Activated naive CD8-positive, alpha-beta T cell treated with anti-CD3 and anti-CD28 coated beads for 36 hours (primary cell): ENCODE data around the gene GIGYF1. TPM values are rescaled to one million over a fixed set of nuclear protein-coding genes. Genes with fewer than 3 reads are reported as not detected.

Experiments
- DNase-seq: peaks from one replicate; pipeline ENCODE4 v3.0.0; 2021
- H3K27ac Mint-ChIP-seq: one replicate; pipeline ENCODE4 v1.8.0; 2022; ENCODE audit warnings: mild to moderate bottlenecking, moderate library complexity, mixed read lengths
- H3K27me3 Mint-ChIP-seq: one replicate; pipeline ENCODE4 v1.8.0; 2022; ENCODE audit warnings: mild to moderate bottlenecking, mixed read lengths
- H3K36me3 Mint-ChIP-seq: one replicate; pipeline ENCODE4 v1.8.0; 2021; ENCODE audit warnings: mild to moderate bottlenecking, mixed read lengths
- H3K4me1 Mint-ChIP-seq: one replicate; pipeline ENCODE4 v1.8.0; 2021; ENCODE audit warnings: mixed read lengths
- H3K4me3 Mint-ChIP-seq: one replicate; pipeline ENCODE4 v1.8.0; 2022; ENCODE audit warnings: mild to moderate bottlenecking, moderate library complexity, mixed read lengths
- H3K9me3 Mint-ChIP-seq: one replicate; pipeline ENCODE4 v1.8.0; 2022; ENCODE audit warnings: mixed read lengths
- total RNA-seq, 2 experiments: library from RNA; stranded (reverse); gene quantifications; one replicate each; pipeline ENCODE4 v1.2.3, GENCODE V29; 2021

The GIGYF1 gene
- total RNA-seq, 2 experiments from 2014 or later: 41.9 to 45.2 TPM

DNA sequence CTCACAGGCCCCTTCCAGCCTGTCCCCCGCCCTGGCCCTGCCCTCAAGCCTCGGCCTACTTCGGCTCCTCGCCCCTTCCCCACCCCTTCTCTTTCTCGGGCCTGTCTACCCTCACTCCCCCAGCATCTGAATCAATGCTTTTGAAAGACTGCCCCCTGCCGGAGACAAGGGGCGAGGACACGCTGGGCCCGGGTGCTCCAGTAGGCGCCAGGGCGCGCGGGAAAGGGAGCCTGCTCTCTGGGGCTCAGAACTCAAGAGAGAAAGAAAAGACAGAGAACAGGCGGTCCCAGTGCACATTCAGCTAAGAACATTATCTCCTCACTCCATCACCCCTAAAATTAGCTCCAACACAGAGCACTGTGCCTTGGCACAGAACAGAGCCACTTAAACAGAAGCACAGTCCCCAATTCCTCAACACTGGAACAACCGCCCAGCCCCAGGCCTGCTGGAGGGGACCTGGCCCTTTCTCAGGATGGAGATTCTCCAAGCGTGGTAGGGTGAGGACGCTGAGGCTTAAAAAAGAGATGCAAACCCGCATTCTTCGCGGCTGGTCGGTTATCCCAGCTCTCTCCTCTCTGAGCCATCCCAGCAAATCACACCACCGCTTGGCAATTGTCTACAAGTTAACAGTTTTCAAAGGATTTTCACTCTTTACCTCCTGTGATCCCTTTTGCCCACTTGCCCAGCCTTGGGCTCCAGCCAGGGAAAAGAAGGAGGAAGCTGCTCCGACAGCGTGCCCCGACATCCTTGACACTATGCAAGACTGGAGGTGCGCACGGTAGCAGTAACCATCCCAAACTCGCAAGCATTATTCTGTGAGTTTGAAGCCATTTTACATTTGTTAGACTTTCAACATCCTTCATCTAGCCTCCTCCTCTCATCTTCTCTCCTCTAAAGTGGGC lies 2.1 kb downstream of the GIGYF1 start:
- DNase-seq: peak; percentile 81
- Mint-ChIP-seq H3K27me3 (no peaks in the 10 kb centered on the region), H3K4me3 (peak overlapping the region; percentile 96), H3K9me3 (no peaks in the 10 kb centered on the region), H3K27ac (peak overlapping the region; percentile 88), H3K4me1 (peaks cover 37% of the 10 kb centered on the region), H3K36me3 (peaks cover 12% of the 10 kb centered on the region)

DNA sequence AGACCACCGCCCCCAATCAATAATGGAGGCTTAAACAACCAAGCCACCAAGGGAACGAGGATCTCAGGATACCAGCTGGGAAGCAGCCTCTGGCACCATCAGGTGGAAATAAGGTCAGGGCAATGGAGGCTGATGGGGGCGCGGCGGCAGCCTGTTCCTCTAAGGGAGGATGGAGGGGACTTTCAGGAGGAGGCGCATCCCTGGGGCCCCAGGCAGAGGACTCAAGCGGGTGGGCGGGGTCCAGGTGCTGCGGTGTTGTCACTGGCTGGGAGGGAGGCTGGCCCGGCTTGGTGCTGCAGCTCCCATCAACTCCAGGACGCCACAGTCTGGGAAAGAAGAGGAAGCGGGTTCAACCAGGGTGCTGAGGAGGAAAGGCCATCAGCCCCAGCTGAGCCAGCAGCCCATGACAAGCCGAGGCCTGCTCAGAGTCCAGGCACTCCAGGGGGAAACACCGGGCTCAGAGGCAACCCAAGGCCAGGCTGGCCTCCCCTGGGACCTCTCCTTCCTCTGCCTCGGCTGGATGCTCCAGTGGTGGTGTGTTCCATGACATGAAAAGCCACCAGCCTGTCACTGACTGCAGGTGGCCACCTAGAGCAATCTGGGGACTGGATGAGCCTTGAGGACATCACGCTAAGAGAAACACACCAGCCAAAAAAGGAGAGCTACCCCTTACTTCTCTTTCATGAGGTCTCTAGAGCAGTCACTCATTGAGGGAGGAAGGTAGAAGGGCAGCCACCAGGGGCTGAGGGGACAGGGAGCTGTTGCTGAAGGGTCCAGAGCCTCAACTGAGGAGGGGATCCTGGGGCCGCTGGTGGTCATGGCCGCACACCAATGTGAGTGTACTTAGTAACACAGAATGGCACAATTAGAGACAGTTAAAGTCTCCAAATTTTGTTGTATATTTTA lies 4.6 kb downstream of the GIGYF1 start:
- H3K27ac Mint-ChIP-seq: peak overlapping the region; percentile 29

DNA sequence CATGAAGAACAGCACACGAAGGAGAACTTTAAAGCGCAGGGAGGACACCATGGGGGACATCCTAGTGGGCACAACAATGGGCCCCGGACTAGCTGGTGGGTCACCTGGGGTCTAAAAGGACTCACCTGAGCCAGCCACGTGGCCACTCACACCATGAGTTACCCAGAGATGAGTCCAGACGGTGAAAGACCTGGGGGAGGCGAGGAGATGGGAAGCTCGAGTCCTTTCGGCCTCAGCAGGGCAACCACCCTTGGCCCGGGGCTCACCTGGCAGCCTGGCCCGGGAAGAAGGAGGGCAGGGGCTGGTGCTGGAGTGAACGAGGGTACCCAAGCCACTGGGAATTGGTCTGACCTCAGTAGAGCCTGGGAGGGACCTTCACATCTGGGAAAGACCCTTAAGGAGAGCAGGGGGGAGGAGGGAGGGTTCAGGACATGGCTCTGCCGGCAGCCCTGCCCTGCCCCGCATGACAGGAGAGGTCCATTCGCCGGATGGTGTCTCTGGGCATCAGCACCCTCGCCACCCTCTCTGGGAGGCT lies 5.7 kb downstream of the GIGYF1 start:
- no peak for DNase-seq
- peak overlapping the region; percentile 54 for H3K27ac Mint-ChIP-seq
- H3K4me1 Mint-ChIP-seq: peaks cover 25% of the 10 kb centered on the region
- no peaks in the 10 kb centered on the region for H3K27me3 Mint-ChIP-seq
- H3K36me3 Mint-ChIP-seq: peaks cover 12% of the 10 kb centered on the region
- no peak overlapping the region for H3K4me3 Mint-ChIP-seq
- no peaks in the 10 kb centered on the region for H3K9me3 Mint-ChIP-seq

More for the DNA sequence above, 4.6 kb downstream of the GIGYF1 start:
- Mint-ChIP-seq H3K4me3 (no peak overlapping the region), H3K27me3 (no peaks in the 10 kb centered on the region), H3K9me3 (no peaks in the 10 kb centered on the region), H3K36me3 (peaks cover 12% of the 10 kb centered on the region), H3K4me1 (peaks cover 25% of the 10 kb centered on the region)
- no peak for DNase-seq

DNA sequence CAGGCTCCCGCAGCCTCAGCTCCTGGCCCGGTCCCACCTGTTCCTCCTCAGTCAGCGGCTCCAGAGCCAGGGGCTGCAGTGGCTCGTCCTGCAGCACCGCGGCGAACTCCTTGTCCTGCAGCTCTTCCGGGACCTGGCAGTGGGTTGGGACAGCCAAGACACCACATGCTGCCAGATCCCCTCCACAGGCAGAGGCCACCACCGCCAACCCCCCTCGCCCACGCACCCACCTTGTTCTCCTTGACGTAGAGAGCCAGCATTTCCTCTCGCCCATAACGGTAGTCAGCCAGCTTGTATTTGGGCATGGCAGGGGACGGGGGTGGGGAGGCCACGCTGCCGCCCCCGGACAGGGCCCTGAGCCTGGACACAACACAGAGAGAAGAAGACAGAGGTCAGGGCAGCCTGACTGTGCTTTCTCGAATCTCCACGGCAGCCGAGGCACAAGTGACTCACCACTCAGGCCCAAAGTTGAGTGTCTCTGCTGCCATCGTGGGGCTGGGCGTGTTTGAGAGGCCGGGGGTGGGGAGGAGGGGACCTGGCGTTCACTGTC lies 6.2 kb downstream of the GIGYF1 start:
- no peaks in the 10 kb centered on the region for H3K9me3 Mint-ChIP-seq
- no peak for DNase-seq
- peaks cover 7% of the 10 kb centered on the region for H3K36me3 Mint-ChIP-seq
- peaks cover 22% of the 10 kb centered on the region for H3K4me1 Mint-ChIP-seq
- peak overlapping the region; percentile 54 for H3K27ac Mint-ChIP-seq
- H3K4me3 Mint-ChIP-seq: no peak overlapping the region
- no peaks in the 10 kb centered on the region for H3K27me3 Mint-ChIP-seq

DNA sequence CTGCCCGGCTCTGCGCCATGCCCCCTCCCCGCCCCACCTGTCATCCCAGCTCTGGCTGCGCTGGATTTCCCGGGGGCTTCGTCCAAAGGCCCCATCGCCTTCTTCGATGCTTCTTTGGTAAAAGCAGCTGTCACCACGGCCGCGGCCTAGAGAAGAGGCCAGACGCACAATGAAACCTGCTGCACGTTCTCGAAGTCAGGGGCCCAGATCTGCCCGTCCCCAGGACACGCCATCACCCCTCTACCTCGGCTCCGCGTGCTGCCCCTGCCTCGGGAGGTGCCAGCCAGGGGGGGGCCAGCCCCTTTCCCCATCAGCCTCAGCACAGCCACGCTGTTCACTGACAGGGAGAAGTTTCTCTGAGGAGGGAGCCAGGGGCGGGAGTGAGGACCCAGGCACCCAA lies 6.8 kb downstream of the GIGYF1 start:
- Mint-ChIP-seq H3K4me1 (peaks cover 18% of the 10 kb centered on the region), H3K27me3 (no peaks in the 10 kb centered on the region), H3K9me3 (no peaks in the 10 kb centered on the region), H3K27ac (no peak overlapping the region), H3K4me3 (no peak overlapping the region), H3K36me3 (peaks cover 2% of the 10 kb centered on the region)
- DNase-seq: no peak

DNA sequence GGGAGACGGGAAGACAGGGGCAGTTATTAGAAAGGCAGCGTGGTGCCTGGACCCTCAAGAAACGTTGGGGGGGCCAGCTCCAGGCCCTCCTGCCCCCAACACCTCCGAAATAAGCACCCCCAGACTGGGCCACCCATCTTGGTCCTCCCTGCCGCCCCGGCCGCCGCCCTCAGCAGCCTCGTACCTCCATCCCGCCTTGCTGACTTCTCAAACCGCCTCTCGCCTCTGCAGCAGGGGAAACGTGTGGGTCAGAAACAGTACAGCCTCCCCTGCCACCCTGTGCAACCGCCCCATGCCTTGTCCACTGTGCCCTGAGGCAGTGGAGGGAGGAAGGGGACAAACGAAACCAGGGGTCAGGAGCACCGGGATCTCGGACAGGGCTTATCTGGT lies 7.2 kb downstream of the GIGYF1 start:
- no peak for DNase-seq
- H3K27ac Mint-ChIP-seq: no peak overlapping the region
- peaks cover 2% of the 10 kb centered on the region for H3K36me3 Mint-ChIP-seq
- H3K4me1 Mint-ChIP-seq: peaks cover 15% of the 10 kb centered on the region
- no peaks in the 10 kb centered on the region for H3K9me3 Mint-ChIP-seq
- H3K4me3 Mint-ChIP-seq: no peak overlapping the region
- no peaks in the 10 kb centered on the region for H3K27me3 Mint-ChIP-seq

DNA sequence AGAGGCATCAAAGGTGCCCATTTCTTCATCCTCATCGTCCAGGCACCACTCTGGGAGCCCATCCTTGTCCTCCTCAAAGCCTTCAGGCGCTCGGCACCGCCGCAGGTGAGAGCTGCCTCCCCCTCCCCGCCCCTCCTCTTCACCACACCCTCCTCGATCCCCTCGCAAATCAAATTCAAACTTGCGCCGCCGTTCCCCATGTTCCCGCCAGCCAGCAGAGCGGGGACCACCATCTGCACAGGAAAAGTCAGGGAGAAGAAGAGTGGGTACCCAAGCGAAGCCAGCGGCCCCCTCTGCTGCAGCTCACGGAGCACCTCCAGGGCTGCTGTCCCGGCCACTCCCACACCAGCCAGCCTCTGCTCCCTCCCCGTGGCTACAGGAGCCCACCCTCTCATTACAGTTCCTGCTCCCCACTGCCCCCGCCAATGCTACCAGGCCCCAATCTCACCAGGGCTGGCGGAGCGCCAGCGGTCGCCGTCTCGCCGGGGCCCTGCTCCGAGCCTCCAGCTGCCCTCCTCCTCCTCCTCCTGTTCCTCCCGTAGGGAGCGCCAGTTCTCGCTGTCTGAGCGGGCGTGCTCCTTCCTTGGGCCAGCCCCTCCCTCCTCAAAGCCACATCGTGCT lies 7.7 kb downstream of the GIGYF1 start:
- Mint-ChIP-seq H3K27me3 (no peaks in the 10 kb centered on the region), H3K36me3 (no peaks in the 10 kb centered on the region), H3K4me3 (no peak overlapping the region), H3K4me1 (peaks cover 15% of the 10 kb centered on the region), H3K27ac (no peak overlapping the region), H3K9me3 (no peaks in the 10 kb centered on the region)
- no peak for DNase-seq

DNA sequence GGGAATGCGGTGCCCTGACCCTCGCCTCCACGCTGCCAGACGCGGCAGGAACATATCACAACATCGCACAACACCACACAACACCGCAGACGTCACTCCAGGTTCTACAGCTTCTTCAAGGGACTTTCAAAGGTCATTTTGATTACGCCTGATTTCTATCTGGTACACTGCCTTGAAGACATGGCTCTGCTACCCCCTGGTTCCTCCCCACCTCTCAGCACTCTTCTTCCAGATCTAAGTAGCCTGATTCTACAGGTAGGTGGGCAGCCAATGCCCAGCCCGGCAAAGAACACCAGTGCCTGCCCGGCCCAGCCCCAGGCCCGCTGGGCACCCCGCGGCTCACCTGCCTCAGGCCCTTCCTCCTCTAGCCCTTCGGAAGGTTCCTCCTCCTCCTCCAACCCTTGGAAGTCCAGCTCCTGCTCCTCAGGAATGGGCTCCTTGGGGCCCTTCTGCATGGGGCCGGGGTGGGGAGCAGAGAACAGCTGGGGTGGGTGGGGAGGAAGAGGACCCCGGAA lies 8.4 kb downstream of the GIGYF1 start:
- Mint-ChIP-seq H3K27ac (no peak overlapping the region), H3K9me3 (no peaks in the 10 kb centered on the region), H3K4me1 (peaks cover 15% of the 10 kb centered on the region), H3K27me3 (no peaks in the 10 kb centered on the region), H3K36me3 (no peaks in the 10 kb centered on the region), H3K4me3 (no peak overlapping the region)
- no peak for DNase-seq

DNA sequence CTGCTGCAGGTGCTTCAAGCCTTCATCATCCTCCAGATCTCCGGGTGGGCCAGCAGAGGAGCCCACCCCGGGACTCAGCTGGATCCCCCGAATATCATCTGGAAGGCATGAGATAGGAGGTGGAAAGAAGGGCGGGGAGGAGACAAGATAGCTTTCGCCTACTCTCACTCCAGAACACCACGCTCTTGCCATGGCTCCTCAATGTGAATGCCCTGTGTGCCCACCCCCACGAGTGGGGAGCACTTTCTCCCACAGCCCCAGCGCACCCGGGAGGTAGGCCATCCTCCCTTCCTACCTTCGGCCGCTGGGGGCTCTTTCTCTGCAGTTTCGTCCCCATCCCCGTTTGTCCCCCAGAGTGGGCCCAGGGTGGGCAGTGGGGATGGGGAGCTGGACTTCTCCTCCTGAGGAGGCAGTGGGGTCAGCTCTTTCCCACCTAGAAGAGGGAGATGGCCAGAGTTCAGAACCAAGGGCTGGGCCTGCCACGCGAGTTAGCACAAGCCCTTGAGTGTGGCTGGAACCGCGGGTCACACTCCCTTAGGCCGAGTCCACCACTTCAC lies 8.9 kb downstream of the GIGYF1 start:
- Mint-ChIP-seq H3K36me3 (peaks cover under 1% of the 10 kb centered on the region), H3K4me1 (peaks cover 18% of the 10 kb centered on the region), H3K4me3 (no peak overlapping the region), H3K9me3 (no peaks in the 10 kb centered on the region), H3K27me3 (no peaks in the 10 kb centered on the region), H3K27ac (no peak overlapping the region)
- DNase-seq: no peak

DNA sequence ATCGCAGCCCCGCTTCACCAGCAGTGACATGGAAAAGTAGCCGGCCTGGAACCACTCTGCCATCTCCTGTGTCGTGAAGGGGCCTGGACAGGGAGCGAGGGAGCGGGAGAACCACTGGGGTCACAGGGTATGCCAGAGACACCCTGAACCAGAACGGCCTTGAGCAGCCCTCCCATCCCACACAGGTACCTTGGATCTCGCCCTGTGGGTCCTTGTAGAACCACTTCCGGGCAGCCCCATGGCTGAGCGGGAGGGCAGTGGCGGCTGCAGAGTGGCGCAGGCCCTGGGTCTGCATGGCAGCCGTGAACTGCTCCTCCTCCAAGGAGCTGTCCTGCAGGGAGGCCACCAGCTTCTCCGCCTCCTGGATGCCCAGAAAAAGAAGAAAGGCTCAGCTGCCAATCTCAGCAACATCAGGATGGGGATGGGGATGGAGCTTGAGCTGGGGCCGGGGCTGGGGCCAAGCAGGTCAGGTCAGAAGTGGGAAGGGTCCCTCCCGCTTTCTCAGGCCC lies 9.5 kb downstream of the GIGYF1 start:
- no peaks in the 10 kb centered on the region for H3K27me3 Mint-ChIP-seq
- no peaks in the 10 kb centered on the region for H3K9me3 Mint-ChIP-seq
- peaks cover 2% of the 10 kb centered on the region for H3K36me3 Mint-ChIP-seq
- H3K4me1 Mint-ChIP-seq: peaks cover 19% of the 10 kb centered on the region
- H3K4me3 Mint-ChIP-seq: no peak overlapping the region
- no peak overlapping the region for H3K27ac Mint-ChIP-seq
- no peak for DNase-seq

DNA sequence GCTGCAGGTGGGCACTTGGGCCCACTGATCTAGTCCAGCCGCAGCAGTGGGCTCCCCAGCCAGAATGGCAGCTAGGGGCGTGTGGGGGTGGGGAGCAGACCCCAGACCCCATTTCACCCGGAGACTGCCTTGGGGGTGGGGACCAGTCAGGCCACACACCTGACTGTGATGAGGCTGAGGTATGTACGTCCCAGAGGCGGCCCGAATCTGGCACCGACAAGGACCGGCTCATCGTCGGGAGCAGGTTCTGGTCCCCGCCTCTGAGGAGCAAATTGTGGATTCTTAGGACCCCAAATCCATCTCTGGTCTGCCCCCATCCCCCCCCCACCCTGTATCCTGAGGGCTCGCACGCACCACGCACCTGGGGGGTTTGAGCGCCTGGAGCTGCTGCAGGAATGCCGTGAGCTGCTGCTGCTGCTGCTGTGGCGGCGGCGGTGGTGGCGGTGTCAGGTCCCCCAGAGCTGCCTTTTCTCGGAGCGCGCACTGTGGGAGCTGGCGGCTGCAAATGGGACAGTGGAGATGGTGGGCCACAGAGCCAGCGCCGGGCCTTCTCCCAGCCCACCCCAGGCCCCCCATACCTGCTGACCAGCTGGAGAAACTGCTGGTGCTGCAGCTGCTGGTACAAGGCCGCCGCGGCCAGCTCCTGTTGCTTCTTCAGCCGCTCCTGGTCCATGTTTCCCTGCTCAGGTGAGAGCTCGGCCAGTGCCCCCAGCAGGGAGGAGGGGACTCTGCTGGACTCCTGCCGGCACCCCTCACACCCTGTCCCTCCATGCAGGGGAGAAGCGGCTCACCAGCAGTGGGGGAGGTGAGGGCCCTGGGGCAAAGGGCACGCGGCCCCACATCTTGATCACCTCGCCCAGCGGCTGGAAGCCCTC lies 10.2 kb downstream of the GIGYF1 start:
- Mint-ChIP-seq H3K4me3 (no peak overlapping the region), H3K27ac (no peak overlapping the region), H3K4me1 (peaks cover 18% of the 10 kb centered on the region), H3K27me3 (no peaks in the 10 kb centered on the region), H3K36me3 (peaks cover 4% of the 10 kb centered on the region), H3K9me3 (no peaks in the 10 kb centered on the region)
- DNase-seq: no peak

DNA sequence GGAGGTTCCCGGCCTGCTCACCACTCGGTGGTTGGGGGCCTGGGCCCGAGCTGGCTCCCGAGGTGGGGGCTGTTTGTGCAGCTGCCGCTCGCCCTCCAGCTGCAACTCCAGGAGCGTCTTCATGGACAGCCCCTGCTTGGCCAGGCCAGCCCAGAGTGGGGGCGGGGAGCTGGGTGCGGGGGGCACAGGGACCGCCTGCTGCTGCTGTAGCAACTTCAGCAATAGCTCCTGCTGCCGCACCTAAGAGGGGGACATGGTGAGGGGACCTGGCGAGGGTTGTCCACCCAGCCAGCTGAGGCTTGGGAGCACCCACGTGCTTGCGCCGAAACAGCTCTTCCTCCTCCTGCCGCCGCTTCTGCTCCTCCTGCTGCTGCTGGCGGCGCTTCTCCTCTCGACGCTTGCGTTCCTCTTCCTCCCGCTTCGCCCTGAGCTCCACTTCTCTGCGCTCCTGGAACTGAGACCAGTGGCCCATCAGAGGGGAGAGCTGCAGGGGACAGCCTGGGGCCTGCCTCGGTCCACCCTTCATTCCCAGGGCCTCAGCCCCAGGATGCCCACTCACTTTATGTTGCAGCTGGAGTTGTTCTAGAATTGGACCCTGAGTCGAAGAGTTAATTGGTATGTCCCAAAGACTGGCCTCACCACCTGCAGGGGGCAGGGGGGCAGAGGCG lies 10.9 kb downstream of the GIGYF1 start:
- H3K36me3 Mint-ChIP-seq: peaks cover 9% of the 10 kb centered on the region
- H3K9me3 Mint-ChIP-seq: no peaks in the 10 kb centered on the region
- H3K4me1 Mint-ChIP-seq: peaks cover 18% of the 10 kb centered on the region
- no peak overlapping the region for H3K4me3 Mint-ChIP-seq
- H3K27ac Mint-ChIP-seq: no peak overlapping the region
- no peak for DNase-seq
- no peaks in the 10 kb centered on the region for H3K27me3 Mint-ChIP-seq

DNA sequence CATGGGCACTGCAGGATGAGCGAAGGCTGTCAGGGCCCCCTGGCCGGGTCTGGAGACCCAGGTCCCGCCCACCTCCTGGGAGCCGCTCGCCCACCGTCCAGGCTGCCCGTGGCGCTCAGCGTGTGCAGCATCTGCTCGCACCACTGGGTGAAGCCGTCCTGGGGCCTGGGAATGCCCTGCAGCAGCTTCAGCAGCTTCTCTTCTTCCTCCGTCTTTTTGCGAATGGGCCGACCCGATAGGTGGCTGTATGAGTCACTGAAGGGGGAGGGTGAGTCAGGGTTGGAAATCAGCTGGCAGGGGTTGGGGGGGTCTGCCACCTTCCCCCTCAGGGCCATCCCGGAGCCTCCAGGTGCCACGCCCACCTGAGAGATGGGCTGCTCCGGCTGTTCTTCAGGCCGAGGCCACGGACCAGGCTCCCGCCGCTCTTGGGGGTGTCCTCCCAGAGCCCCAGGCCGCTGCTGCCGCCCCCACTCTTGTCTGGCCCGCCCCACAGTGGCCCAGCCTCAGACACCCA lies 11.8 kb downstream of the GIGYF1 start:
- no peak overlapping the region for H3K27ac Mint-ChIP-seq
- H3K9me3 Mint-ChIP-seq: no peaks in the 10 kb centered on the region
- peaks cover 20% of the 10 kb centered on the region for H3K4me1 Mint-ChIP-seq
- no peaks in the 10 kb centered on the region for H3K27me3 Mint-ChIP-seq
- peaks cover 14% of the 10 kb centered on the region for H3K36me3 Mint-ChIP-seq
- no peak overlapping the region for H3K4me3 Mint-ChIP-seq
- no peak for DNase-seq
